HuH-7.5 (cell line): ENCODE results near the gene IFNAR2.
A peak's percentile ranks its signal among the peaks of the same experiment; 100 is the strongest.
"Not testable (repeated sequence)": the region's sequence is repeated elsewhere in the genome, so short reads cannot be mapped to it uniquely, and the experiment has no call there.

ENCODE experiments used
- DNase-seq: peaks from one replicate; pipeline ENCODE4 v3.0.0; 2011; ENCODE audit warnings: low spot score

The IFNAR2 gene

DNA sequence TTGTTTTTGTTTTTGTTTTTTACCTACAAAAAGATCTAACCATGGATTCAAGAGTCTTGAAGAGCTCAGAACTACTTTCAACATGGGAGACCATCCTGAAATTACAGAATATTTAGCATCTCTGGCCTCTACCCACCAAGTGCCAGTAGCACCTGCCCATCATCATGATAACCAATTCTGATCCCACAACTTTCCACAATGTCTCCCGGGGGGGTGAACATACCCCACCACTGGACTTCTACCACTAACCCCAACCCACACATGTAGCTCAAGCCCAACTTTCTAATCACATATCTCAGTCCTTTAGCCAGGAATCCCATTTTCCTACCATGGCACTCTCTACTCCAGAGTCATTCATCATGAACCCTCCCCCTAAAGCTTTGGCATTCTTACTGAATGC, 15.7 kb upstream of the IFNAR2 start:
- no peak for DNase-seq

- no peak for DNase-seq
Observed at GRCh38 chr21:33217138-33217520, 12.6 kb upstream of the IFNAR2 start.

- no peak for DNase-seq
Observed at GRCh38 chr21:33219300-33219699, 10.4 kb upstream of the IFNAR2 start.

GRCh38 chr21:33219954-33220353, 9.8 kb upstream of the IFNAR2 start:
- DNase-seq = no peak

DNA sequence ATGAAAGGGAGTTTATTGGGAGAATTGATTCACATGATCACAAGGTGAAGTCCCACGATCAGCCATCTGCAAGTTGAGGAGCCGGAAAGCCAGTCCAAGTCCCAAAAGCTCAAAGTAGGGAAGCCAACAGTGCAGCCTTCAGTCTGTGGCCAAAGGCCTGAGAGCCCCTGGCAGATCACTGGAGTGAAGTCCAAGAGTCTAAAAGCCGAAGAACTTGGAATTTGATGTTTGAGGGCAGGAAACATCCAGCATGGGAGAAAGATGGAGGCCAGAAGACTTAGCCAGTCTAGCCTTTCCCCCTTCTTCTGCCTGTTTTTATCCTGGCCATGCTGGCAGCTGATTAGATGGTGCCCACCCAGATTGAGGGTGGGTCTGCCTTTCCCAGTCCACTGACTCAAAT, 4.4 kb upstream of the IFNAR2 start:
- DNase-seq = not testable (repeated sequence)

DNA sequence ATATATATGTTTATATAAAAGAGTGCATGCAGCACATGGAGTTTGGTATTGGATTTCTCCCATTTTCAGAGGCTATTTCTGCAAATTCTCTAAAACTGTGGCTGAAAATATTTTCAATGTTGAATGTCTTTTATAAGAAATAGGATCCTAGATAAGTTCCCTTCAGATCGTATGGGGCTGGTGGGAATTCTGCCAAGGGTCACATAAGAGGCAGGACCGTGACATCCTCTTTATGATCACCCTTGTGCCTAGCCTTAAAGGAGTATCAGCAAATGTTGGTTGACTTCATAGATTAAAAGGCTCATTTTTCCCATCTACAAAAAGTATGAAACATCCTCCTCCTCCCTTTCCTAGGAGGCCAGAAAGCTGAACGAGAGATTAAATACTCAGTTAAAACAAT, 1.3 kb upstream of the IFNAR2 start:
- DNase-seq = no peak

DNA sequence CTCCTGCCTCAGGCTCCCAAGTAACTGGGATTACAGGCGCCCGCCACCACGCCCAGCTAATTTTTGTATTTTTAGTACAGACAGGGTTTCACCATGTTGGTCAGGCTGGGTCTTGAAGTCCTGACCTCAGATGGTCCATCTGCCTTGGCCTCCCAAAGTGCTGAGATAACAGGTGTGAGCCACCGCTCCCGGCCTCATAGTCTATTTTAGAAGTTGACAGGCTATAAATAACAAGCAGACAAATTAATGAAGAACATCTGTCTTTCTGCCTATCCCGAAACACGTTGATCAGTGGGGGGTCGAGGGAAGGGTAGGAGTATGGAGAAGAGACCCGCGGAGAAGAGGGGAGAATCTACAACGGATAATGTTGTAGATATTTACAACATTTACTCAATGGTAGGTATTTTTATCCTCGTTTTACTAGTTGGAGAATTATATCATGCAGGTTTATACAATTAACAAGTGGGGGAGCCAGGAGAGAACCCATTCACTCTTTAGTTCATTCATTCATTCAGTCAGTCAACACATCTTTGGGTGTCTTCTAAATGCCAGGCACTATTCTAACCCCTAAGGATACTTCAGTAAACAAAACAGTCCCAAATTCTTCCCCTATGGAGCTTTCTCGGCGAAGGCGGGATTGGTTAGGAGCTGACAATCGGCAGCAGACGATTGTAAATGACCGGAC, 497 bp upstream of the IFNAR2 start:
- no peak for DNase-seq

DNA sequence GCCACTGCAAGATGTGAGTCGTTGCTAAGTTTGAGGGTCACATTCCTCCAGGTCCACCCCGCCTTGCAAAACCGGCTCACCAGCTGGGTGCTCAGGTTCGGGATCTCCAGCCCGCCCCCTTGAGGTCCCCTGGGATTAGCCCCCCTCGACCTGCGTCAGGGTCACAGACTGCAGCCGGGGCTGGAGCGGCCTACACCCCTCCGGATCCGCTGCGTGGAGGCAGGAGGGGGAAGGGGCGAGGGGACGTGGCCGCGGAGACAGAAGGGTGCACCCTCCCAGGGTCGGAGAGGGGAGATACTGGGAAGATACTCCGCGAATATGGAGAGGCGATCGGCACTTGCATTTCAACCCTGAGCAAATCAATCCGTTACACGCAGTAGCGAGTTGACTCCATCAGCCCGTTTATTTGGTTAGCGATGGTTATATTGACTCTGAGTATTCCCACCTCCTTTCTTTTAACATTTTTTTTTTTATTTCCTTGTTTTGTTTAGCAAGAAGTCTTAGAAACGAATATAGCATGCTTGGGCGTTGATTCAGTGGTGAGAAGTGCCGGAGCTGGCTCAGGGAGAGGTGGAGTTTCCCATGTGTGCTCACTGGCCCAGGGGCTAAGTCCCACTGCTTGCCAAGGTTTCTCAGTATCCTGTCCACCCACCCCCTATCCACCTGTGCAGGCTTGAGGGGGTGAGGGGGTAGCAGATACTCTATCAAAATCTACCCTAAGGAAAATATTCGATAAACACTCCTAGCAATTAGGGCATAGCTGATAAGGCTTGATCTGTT, 997 bp downstream of the IFNAR2 start:
- peak; percentile 46 for DNase-seq

GRCh38 chr21:33231526-33231925, 1.8 kb downstream of the IFNAR2 start:
- no peak for DNase-seq

DNA sequence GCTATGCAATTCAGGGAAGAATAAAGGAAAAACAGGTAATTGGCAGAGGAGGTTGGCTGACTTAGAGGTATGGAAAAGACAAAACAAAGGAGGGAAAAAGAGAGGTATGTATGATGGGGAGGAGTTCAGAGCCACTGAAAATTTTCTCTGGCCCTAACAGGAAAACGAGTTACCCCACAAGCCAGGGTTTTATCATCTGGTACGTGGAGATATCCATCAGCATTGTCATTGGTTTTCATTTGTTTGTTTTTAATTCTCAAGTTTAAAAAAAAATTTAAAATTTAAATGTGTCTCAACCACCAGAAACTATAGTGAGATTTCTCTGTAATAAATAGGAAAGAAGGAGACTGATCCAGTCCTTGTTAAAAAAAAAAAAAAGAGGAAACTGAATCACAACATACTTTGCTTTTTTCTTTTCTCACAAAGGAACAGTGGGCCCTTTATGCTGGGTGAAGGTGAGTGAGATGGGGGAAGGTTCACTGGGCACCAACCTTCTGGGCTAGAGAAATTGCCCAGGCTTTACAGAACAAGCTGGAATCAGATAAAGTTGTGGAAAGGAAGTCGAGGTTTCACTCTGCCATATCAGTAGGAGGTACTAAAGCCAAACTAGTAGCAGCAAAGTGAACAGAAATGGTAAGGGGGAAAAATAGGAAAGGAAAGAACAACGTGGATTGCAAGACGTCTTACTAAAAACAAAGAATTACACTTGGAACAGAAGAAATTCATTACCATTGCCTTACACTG, 2.7 kb downstream of the IFNAR2 start:
- no peak for DNase-seq

DNA sequence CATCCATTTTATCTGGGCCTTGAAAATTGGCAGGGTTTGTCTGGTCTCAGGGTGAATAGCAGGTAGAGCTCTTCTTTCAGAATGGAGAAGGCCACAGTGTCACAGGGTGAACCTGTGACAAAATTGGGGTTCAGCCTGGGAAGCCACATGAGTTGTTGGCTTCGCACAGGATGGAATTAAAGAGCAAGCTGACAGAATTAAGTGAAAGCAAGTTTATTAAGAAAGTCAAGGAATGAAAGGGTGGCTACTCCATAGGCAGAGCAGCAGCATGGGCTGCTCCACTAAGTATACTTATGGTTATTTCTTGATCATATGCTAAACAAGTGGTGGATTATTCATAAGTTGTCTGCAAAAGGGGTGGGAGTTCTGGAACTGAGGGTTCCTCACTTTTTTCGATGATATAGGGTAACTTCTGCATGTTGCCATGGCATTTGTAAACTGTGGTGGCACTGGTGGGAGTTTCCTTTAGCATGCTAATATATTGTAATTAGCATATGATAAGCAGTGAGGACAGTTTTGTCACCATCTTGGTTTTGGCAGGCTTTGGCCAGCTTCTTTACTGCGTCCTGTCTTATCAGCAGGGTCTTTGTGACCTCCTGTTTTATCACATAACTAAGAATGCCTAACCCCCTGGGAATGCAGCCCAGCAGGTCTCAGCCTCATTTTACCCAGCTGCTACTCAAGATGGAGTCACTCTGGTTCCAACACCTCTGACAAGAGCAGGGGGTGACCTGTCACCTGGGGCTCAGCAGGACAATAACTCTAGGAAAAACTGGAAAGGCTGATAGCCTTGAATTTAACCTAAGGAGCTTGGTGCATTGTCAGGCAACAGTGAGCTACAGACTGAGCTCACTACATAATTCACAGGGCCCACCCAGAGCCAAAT, 5.1 kb downstream of the IFNAR2 start:
- no peak for DNase-seq

DNA sequence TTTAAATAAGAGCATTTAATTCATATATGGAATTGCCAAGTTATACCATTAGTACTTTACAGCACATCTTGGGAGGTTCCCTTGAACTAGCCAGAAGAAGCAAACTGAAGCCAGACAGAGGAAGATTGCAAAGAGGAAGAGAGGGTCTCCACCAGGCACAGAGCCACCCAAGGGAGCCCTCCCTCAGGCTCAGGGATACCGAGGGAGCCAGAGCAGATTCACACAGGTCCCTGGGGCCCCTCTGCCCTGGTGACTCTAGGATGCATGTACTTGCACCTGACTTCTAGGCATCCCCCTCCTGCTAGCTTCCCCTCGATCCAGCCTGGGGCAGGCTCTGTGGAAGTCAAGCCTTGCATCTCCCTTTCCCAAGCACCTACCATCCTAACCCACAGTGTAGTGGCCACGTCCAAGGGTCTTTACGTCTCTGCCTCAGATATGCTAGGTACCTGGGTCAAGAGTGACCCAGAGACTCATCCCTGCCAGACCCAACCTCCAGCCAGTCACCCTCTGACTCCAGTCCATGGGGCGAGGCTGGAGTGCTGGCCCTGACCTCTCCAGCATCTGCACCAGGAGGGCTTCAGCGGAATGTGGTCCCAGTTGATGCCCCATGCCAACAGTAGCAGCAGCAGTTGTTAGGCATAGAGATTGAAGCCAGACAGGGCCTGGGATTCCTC, 6.4 kb downstream of the IFNAR2 start:
- DNase-seq = no peak

GRCh38 chr21:33236766-33237165, 7.0 kb downstream of the IFNAR2 start:
- no peak for DNase-seq

DNA sequence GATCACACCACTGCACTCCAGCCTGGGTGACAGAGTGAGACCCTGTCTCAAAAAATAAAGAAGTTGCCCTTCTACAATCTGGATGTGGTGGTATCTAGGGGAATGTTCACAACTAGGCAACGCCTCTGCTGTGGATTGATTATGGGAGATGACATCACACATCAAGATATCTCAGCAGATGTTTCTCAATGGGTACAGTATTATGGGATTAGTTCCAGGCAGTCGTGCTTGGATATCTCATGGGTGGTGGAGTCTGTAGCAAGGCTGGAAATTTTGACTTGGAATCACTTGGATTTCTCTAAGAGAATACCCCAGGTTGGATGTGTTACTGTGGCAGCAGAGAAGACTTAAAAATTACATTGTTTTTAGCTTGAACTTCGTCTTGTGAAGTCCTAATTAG, 7.7 kb downstream of the IFNAR2 start:
- DNase-seq = no peak

- DNase-seq = no peak
Observed at GRCh38 chr21:33238146-33238545, 8.4 kb downstream of the IFNAR2 start.

GRCh38 chr21:33238565-33239255, 9.0 kb downstream of the IFNAR2 start:
- DNase-seq = no peak

DNA sequence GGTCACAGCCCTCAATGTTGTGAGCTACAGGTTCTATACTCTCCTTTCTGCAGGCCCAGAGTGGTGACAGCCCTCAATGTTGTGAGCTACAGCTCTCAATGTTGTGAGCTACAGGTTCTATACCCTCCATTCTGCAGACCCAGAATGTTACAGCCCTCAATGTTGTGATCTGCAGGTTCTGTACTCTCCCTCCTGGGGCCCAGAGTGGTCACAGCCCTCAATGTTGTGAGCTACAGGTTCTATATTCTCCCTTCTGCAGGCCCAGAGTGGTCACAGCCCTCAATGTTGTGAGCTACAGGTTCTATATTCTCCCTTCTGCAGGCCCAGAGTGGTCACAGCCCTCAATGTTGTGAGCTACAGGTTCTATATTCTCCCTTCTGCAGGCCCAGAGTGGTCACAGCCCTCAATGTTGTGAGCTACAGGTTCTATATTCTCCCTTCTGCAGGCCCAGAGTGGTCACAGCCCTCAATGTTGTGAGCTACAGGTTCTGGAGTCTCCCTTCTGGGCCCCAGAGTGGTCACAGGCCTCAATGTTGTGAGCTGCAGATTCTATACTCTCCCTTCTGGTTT, 9.9 kb downstream of the IFNAR2 start:
- DNase-seq = not testable (repeated sequence)

- no peak for DNase-seq
Observed at GRCh38 chr21:33240404-33240803, 10.7 kb downstream of the IFNAR2 start.

DNA sequence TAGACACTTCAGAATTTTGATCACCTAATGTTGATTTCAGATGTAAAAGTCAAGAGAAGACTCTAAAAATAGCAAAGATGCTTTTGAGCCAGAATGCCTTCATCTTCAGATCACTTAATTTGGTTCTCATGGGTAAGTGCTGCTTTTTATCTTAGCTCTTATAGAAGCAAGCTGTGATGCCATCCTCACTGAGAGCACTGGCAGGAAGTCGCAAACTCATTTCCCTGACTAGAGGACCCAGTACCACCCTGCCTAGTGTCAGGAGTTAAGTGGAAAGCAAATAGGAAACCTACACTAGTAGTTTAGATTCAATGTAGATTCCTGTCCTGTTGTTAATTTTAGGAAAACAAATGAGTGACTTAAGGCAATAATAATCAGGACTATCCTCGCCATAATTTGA, 12.1 kb downstream of the IFNAR2 start:
- no peak for DNase-seq

DNA sequence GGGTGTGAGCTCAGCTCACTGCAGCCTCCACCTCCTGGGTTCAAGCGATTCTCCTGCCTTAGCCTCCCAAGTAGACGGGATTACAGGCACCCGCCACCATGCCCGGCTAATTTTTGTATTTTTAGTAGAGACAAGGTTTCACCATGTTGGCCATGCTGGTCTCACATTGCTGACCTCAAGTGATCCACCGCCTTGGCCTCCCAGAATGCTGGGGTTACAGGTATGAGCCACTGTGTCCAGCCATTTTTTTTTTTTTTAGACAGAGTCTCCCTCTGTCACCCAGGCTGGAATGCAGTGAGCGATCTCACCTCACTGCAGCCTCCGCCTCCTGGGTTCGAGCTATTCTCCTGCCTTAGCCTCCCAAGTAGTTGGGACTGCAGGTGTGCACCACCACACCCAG, 13.1 kb downstream of the IFNAR2 start:
- DNase-seq = not testable (repeated sequence)
